ENCODE measurements around the gene HBG2.

DNA sequence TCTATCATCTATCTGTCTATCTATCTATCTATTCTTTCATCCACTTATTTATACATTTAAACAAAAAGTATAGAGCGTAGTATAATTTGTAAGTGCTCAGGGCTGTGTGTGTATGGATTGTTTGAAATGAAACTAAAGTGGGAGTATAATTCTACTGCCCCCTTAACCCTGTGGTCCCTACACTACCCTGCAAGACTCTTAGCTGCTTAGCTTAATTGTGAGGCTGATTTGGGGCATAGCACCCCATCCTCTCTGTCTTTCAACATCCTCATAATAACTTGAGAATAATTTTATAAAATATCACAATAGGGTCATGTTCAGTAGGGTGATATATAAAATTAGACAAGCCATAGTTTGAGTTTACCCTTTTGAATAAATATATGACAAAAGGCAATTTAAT, 35.5 kb upstream of the HBG2 start:
- TF ChIP-seq EP300 (IDR thresholded peaks at IDR 0.05; ENCODE audit: borderline replicate concordance) (no peak), ZBTB7A (IDR thresholded peaks at IDR 0.05; ENCODE audit: low read depth) (no peak), RAD21 (IDR thresholded peaks at IDR 0.05; ENCODE audit: low read depth) (no peak), TEAD4 (IDR thresholded peaks at IDR 0.05) (no peak), YY1 (IDR thresholded peaks at IDR 0.05; ENCODE audit: low read depth) (no peak), TAF1 (IDR thresholded peaks at IDR 0.05; ENCODE audit: low read depth) (no peak), TCF12 (IDR thresholded peaks at IDR 0.05; ENCODE audit: low read depth) (no peak), CREB1 (IDR thresholded peaks at IDR 0.05; ENCODE audit: low read depth) (no peak), CEBPB (IDR thresholded peaks at IDR 0.05) (no peak)
- TF ChIP-seq, protein P1, sequence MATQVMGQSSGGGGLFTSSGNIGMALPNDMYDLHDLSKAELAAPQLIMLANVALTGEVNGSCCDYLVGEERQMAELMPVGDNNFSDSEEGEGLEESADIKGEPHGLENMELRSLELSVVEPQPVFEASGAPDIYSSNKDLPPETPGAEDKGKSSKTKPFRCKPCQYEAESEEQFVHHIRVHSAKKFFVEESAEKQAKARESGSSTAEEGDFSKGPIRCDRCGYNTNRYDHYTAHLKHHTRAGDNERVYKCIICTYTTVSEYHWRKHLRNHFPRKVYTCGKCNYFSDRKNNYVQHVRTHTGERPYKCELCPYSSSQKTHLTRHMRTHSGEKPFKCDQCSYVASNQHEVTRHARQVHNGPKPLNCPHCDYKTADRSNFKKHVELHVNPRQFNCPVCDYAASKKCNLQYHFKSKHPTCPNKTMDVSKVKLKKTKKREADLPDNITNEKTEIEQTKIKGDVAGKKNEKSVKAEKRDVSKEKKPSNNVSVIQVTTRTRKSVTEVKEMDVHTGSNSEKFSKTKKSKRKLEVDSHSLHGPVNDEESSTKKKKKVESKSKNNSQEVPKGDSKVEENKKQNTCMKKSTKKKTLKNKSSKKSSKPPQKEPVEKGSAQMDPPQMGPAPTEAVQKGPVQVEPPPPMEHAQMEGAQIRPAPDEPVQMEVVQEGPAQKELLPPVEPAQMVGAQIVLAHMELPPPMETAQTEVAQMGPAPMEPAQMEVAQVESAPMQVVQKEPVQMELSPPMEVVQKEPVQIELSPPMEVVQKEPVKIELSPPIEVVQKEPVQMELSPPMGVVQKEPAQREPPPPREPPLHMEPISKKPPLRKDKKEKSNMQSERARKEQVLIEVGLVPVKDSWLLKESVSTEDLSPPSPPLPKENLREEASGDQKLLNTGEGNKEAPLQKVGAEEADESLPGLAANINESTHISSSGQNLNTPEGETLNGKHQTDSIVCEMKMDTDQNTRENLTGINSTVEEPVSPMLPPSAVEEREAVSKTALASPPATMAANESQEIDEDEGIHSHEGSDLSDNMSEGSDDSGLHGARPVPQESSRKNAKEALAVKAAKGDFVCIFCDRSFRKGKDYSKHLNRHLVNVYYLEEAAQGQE (IDR thresholded peaks at IDR 0.05; ENCODE audit: low read depth) = no peak
- TF ChIP-seq, protein P2, sequence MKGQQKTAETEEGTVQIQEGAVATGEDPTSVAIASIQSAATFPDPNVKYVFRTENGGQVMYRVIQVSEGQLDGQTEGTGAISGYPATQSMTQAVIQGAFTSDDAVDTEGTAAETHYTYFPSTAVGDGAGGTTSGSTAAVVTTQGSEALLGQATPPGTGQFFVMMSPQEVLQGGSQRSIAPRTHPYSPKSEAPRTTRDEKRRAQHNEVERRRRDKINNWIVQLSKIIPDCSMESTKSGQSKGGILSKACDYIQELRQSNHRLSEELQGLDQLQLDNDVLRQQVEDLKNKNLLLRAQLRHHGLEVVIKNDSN (IDR thresholded peaks at IDR 0.05) = no peak

All from Ishikawa (cell line).